NCI-H510A treated with DMSO at 0.1 percent for 48 hours (cell line): ENCODE measurements around the gene DDX25.
A peak's percentile ranks its signal among the peaks of the same experiment; 100 is the strongest.

Experiments used
- DNase-seq: peaks from one replicate; lab custom pipeline; 2025; lab: John Stamatoyannopoulos, UW

DDX25 gene

GRCh38 chr11:125950696-125951651 lies 46.7 kb downstream of the DDX25 start:
- no peak for DNase-seq

DNA sequence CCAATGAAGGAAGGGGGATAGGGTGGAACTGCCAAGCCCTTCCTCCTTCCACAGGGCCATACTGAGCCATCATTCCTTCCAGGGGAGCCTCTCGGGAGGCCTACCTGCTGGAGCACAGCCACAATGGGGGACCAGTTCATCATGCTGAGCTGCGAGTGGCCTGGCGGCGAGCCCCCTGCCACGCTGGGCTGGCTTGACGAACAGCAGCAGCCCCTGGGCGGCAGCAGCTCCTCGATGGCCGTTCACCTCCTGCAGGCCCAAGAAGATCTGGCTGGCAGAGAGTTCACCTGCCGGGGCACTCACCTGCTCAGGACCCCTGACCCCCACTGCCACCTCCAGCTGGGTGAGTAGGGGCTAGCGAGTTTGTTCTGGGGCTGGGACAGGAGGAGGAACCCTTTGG lies 47.4 kb downstream of the DDX25 start:
- no peak for DNase-seq

GRCh38 chr11:125952559-125952958 lies 48.3 kb downstream of the DDX25 start:
- DNase-seq, result no peak

DNA sequence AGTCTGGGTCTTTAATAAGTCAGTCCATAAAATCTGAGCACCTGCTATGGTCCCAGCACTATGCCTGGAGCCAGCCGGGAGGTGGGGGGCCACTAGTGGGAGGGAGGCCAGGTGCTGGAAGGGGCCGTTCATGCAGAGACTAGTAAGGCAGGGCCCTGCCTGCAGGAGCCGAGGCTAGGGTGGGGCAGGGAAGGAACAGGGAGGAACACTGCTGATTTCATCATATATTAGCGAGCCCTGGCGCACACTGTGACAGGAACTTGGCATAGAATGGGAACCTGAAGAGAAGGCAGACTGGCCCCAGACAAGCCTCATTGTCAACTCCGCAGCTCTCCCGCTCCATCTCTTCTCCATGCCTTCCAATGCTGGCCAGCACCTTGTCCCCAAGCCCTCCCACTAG lies 48.7 kb downstream of the DDX25 start:
- no peak for DNase-seq

DNA sequence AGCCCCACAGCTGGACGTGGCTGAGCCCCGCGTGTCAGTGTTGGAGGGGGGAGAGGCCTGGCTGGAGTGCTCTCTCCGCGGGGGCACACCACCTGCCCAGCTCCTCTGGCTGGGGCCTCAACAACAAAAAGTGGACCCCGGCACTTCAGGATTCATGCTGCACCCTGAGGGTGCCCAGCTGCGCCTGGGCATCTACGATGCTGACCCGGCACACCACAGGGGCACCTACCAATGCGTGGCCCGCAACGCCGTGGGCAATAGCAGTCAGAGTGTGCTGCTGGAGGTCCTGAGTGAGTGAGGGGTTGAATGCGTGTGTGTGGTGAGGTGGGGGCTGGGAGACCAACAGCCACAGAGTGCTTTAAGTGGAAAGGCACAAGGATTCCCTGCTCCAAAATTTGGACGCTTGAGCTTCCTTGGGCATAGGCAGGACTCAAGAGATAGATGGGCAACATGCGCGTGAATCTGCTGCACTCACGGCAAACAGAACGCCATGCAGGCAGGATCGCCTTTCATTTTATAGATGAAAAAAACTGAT lies 49.2 kb downstream of the DDX25 start:
- DNase-seq, result no peak

DNA sequence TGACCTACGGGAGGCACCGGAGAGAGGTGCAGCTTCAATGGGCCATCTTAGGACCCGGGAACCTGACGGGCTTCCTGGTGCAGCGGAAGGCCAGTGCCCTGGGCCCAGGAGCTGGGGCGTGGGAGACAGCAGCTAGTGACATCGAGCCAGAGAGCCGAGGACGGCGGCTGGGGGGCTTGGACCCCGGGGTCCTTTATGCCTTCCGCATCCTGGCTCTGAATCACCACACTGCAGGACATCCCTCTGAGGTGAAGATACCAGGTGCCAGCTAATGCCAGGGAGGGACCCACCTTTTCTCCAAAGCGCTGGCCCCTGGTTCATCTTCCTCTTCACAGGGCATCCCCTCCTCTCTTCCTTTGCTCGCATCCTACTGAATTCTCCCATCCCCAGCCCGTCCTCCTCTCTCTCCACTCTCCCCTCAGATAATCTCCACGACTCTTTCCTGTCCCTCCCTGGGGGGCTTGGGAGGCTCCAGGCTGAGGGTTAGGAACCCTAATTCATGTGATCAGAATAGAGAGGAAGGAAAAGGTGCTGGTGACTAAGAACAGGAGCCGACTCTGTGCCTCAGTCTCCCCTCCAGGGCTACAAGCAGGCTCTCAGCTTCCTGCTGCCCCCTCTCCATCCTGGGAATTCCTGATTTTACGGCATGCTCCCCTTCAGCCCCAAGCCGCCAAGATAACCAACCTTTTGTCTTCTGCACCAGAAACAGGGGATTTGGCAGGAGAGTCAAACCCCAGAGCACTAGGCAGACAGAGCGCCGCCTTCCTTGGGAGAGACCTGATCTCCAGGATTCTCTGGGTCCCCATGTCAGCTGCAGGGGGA lies 50.0 kb downstream of the DDX25 start:
- DNase-seq, result no peak

- DNase-seq, result no peak
These were observed 50.8 kb downstream of the DDX25 start for GRCh38 chr11:125954945-125955640.

DNA sequence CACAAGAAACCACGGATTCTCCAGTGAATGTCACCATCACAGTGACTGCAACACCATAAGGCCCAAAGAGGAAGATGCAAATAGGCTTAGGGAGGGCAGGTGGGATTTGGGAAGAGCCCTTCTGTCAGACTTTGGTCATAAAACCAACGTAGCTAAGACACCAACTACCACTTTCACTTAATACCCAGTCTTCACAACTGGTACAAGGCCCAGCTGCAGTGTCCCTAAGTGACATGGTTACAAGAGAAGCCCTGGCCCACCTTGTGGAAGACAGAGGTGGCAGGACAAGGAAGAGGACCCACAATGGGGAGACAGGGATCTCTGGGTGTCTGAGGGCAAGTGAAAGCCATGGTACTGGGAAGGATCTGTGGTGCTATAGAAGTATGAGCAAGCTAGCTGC lies 51.5 kb downstream of the DDX25 start:
- no peak for DNase-seq

GRCh38 chr11:125956391-125957134 lies 52.3 kb downstream of the DDX25 start:
- no peak for DNase-seq

- no peak for DNase-seq
These were observed 53.5 kb downstream of the DDX25 start for GRCh38 chr11:125957618-125958332.

DNA sequence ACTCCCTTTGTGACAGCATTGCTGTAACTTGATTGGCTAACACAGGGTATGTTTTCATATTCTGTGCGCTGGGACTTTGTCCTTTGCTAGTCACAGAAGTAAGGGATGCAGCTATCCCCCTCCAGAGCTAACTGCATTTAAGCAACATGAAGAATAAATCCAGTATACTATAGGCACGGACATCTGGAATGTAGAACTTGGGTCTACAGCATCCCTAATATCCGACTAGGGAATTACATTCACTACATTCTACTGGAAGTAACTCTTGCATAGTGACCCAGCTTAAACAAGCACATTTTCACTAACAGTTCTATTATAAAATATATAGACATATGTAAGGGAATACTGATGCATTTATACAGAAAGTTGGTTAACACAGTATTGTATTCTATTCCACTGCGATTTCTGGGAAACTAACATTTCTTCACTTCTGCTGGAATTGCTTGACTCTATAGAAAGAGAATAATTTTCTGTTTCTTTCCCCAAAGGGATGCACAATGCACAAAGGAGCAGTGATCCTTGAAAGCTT lies 54.6 kb downstream of the DDX25 start:
- no peak for DNase-seq

DNA sequence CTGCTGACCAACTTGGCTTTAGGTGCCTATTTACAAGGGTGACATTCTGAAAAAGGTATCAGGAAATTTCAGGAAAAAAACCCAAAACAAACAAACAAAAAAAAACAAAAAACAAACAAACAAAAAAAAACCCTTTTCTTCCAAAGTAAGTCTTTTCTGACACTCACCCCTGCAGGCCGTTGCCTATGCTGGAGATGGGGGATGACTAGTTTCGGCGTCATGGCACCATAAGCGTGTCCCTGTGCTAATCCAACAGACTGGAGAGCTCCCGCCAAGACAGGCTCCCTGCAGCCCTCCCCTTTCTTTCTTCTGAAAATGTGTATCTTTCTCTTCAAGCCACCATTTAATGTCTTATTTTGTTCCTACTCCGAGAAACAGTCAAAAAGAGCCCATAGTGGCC lies 55.2 kb downstream of the DDX25 start:
- no peak for DNase-seq

DNA sequence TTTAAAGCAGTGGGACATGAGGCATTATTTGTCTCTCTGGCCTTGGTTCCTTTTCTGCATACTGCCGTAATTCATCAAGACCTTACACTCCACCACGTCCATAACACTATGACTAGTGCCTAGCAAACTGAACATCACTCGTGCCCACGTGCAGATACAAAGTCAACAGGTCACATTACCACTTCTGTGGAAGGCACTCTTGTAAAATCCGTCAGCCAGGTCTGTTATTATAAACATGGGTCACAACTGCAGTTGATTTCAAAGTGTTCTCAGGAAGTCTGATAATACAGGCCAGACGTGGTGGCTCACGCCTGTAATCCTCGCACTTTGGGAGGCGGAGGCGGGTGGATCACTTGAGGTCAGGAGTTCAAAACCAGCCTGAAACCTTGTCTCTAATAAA lies 55.6 kb downstream of the DDX25 start:
- DNase-seq, result peak; percentile 20

DNA sequence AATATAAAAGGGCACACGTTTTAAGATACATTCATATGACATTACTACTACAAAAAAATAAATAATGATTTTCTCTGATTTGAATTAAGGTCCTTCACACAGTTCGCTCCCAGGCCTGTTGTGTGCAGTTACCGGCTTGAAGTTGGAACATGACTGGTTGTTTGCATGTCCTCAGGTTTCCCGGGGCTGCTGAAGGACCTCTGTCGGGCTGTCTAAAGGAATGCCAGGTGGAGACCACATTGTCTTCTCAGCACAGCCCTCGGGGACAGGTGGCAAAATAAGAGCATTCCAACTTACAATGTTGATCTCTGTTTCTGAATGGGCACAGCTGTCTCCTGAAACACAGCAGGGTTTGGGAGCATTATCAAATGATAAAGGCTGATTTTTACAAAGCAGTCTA lies 56.5 kb downstream of the DDX25 start:
- DNase-seq, result no peak

GRCh38 chr11:125967515-125967914 lies 63.2 kb downstream of the DDX25 start:
- DNase-seq, result no peak

DNA sequence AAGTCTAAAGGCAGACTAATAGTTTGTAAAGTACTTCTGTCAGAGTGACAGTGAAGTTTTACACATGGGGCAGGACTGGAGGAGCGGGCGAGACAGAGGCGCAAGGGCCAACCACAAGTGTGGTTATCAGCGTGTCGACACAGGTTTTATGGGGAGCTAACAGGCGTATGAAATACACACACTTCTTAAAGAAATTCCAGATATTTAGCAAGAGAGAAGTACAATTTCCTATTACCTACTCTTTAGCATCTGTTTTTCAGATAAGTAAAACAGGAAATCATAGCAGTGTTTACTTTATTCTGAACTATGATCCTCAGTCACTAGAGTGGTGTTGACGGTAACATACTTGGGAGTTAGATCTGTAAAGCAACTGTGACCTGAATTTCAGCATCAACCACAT lies 64.0 kb downstream of the DDX25 start:
- DNase-seq, result peak; percentile 22

DNA sequence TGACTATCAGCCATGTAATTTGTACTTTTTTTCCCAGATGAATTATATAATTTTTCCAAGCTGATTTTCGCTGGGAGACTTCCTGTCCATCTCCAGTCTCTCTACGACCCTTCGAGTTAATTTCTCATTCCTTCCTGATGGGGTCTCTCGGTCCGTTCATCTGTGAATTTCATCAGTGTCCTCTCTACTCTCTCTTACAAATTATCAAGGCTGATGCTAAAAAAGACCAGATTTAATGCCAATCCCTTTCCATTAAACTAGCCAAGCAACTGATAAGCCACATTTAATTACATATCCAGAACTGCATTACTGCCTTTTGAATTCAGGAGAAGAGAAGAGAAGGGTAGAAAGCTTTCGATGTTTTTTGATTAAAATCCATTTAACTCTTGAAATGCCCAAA lies 67.3 kb downstream of the DDX25 start:
- no peak for DNase-seq

GRCh38 chr11:125974284-125974683 lies 70.0 kb downstream of the DDX25 start:
- no peak for DNase-seq

GRCh38 chr11:125975634-125976033 lies 71.3 kb downstream of the DDX25 start:
- no peak for DNase-seq

DNA sequence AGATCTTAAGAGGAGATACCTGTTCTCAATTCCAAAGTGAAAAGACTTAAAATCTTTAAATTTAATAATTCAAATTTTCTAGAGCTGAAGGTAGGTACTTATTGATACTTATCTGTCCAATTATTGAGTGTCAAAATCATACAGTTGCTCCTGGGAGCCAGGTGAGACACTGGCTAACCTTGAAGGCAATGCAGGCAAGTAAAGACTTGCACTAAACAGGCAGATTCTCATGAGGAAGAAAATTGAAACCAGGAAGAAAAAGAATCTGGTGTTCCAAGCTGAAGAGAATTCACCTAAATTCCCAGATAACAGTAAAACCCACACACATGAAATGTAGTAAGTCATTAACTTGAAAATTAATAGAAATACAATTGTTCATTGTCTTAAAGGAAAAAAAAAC lies 71.8 kb downstream of the DDX25 start:
- DNase-seq, result no peak

DNA sequence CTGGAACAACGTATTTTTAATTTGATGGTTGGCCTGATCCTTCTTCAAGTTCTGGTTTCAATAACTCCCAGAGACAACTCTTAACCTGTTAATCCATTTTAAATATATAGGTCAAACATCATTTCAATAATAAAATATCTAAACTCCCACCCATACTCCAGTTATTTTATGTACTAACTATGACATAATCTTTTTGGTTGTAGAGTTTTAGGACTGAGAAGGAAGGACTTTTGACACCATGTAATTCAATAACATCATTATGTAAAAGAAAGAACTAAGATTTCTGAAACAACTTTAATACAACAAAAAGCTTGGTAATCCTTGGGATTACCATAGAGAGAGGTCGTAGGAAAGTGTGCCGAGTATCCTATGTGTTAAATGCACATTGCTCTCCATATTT lies 73.0 kb downstream of the DDX25 start:
- DNase-seq, result no peak
